ENCODE data around the gene SVOP.

- TF ChIP-seq POLR2A (IDR thresholded peaks at IDR 0.05), result no peak
- no peak for TF ChIP-seq CTCF (IDR thresholded peaks at IDR 0.05)
Observed at GRCh38 chr12:108973629-108974152, 47.2 kb downstream of the SVOP start.
